ENCODE measurements around the gene CLCN1. TPM values are rescaled to one million over a fixed set of nuclear protein-coding genes. Genes with fewer than 3 reads are reported as not detected.

CLCN1 gene
- total RNA-seq, 1 experiment from 2014 or later: 0.13 TPM

DNA sequence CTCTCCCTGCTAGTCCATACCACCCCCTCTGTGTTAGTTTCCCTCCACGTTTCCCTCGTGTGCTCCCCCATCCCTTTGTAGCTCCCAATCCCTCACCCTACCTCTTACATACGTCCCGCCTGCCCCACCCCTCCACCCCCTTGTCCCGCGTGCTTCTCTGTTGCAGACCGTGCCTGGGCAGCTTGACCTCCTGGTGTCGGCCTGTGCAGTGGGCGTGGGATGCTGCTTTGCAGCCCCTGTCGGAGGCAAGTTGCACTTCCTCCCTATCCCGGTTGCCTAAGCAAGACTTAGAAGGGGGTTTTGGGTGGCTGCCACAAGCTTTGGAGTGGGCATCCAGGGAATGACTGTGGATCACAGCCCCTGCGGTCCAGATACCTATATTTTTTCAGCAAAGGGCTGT lies 7.7 kb downstream of the CLCN1 start:
- Histone ChIP-seq H2AK5ac (ENCODE audit: insufficient read length, low read length) (no peak overlapping the region), H3K27ac (ENCODE audit: insufficient read length, low read depth, low read length) (no peak overlapping the region), H3K27me3 (ENCODE audit: insufficient read depth, low read length) (no peaks in the 10 kb centered on the region), H3K9me3 (ENCODE audit: control insufficient read depth, low read depth, low read length) (no peaks in the 10 kb centered on the region), H4K8ac (replicated peaks; ENCODE audit: insufficient read length, low read depth, low read length) (no peak overlapping the region), H3K23me2 (ENCODE audit: insufficient read length, low read depth, low read length, poor library complexity, severe bottlenecking) (no peaks in the 10 kb centered on the region), H4K5ac (ENCODE audit: insufficient read length, low read depth, low read length) (no peak overlapping the region), H3T11ph (ENCODE audit: low read length) (no peak overlapping the region), H3K4ac (ENCODE audit: low read depth, low read length) (no peak overlapping the region), H3K4me1 (ENCODE audit: insufficient read depth, low read length) (no peaks in the 10 kb centered on the region), H3K9ac (ENCODE audit: extremely low read depth, insufficient read length, low read length) (no peak overlapping the region), H3K79me1 (ENCODE audit: insufficient read depth, low read depth, low read length, poor library complexity, severe bottlenecking) (no peaks in the 10 kb centered on the region), H4K91ac (ENCODE audit: insufficient read length, low read depth, low read length) (no peak overlapping the region), H2BK15ac (ENCODE audit: low read depth, low read length) (no peak overlapping the region), H3K23ac (ENCODE audit: insufficient read length, low read depth, low read length) (no peak overlapping the region), H2AFZ (ENCODE audit: low read length) (no peak overlapping the region), H3K56ac (ENCODE audit: insufficient read length, low read depth, low read length) (no peak overlapping the region), H4K20me1 (ENCODE audit: control insufficient read depth, insufficient read depth, insufficient read length) (no peaks in the 10 kb centered on the region), H2BK120ac (ENCODE audit: low read depth, low read length, poor library complexity, severe bottlenecking) (no peak overlapping the region), H2BK5ac (ENCODE audit: insufficient read length, low read length) (no peak overlapping the region), H3K4me2 (ENCODE audit: insufficient read depth, insufficient read length, low read length) (no peak overlapping the region), H3K18ac (ENCODE audit: insufficient read length, low read depth, low read length) (no peak overlapping the region), H2BK20ac (ENCODE audit: low read depth, low read length, poor library complexity, severe bottlenecking) (no peak overlapping the region), H3K79me2 (ENCODE audit: insufficient read depth, low read length) (no peaks in the 10 kb centered on the region), H2BK12ac (ENCODE audit: insufficient read length, low read depth, low read length) (no peak overlapping the region), H3K14ac (ENCODE audit: insufficient read depth, low read length) (no peak overlapping the region)
- Mint-ChIP-seq H3K27ac (no peak overlapping the region; a peak in 1 of 7 replicates), H3K36me3 (ENCODE audit: insufficient read depth in 1 of 3, low read depth in 3 of 3) (no peaks in the 10 kb centered on the region; a peak in 1 of 7 replicates), H3K9me3 (no peaks in the 10 kb centered on the region; a peak in 1 of 5 replicates), H3K4me3 (no peak overlapping the region), H3K27me3 (ENCODE audit: low read depth) (peaks cover 4% of the 10 kb centered on the region), H3K4me1 (peaks cover 19 to 30% of the 10 kb centered on the region in 2 experiments)
- WGBS (ENCODE audit: extremely low coverage, insufficient read length, low lambda C conversion rate): no CpG with 5 or more reads among the region's 12 CpGs
- no peak for DNase-seq
- no peak for TF ChIP-seq CTCF (conservative IDR thresholded peaks at IDR 0.05)
